K562 (cell line): ENCODE measurements around the gene NOSTRIN. TPM values are rescaled to one million over a fixed set of nuclear protein-coding genes. Genes with fewer than 3 reads are reported as not detected.

Experiments
- TGIF2 ChIP-seq: sonication (generic); formaldehyde crosslinking; IDR thresholded peaks from 2 replicates; pipeline ENCODE4 v1.8.1; 2022; ENCODE audit warnings: mild to moderate bottlenecking, missing genetic modification reagents, moderate library complexity
- ZNF408 ChIP-seq: fragments of 250-450 bp; sonication (Bioruptor Pico); IDR thresholded peaks from 2 replicates; pipeline ENCODE4 v1.4.0; 2020; ENCODE audit warnings: low read depth, mild to moderate bottlenecking, moderate library complexity
- polyA plus RNA-seq, 8 experiments: library from polyadenylated mRNA; depleted of rRNA in 4 of 8; stranded (reverse) in 5 of 8; unstranded in 3 of 8; fragments of >200 nt; fragmentation: Nextera tagmentation in 2 of 8; fragmentation: Illumina TruSeq in 1 of 8; extraction: Ambion mirVana in 2 of 8; extraction: Trizol in 1 of 8; gene quantifications; 2 replicates each; pipeline versions ENCODE4 v1.2.1 to v1.2.3, GENCODE V29; 2011 to 2014; ENCODE audit warnings: inconsistent platforms in 1 of 8, missing spikeins in 1 of 8
- total RNA-seq, 7 experiments: library from RNA; depleted of rRNA in 6 of 7; stranded (reverse); fragments of >200 nt in 6 of 7; fragmentation: Illumina TruSeq in 2 of 7; extraction: Trizol in 2 of 7; gene quantifications; 2 replicates each; pipeline versions ENCODE4 v1.2.1 to v1.2.3, GENCODE V29; 2011 to 2021; ENCODE audit warnings: low replicate concordance in 1 of 7
- TF ChIP-seq, protein P1 (sequence below): IDR thresholded peaks from 2 replicates; pipeline ENCODE4 v1.6.1; 2011; ENCODE audit warnings: borderline replicate concordance, low read depth, mild to moderate bottlenecking, moderate library complexity, low read length; ENCODE audit not compliant: insufficient read depth, poor library complexity, severe bottlenecking
- TF ChIP-seq, protein P2 (sequence below): fragments of 250-450 bp; sonication (Bioruptor Pico); IDR thresholded peaks from 2 replicates; pipeline ENCODE4 v1.5.1; 2021; ENCODE audit warnings: mild to moderate bottlenecking
- TF ChIP-seq, protein P3 (sequence below): fragments of 250-450 bp; sonication (Bioruptor Pico); IDR thresholded peaks from 2 replicates; pipeline ENCODE4 v1.4.0; 2020
- TF ChIP-seq, protein P4 (sequence below): fragments of 450-650 bp; IDR thresholded peaks from 2 replicates; pipeline ENCODE4 v1.7.1; 2018; ENCODE audit warnings: mild to moderate bottlenecking, low read depth; ENCODE audit not compliant: partially characterized antibody
- TF ChIP-seq, protein P5 (sequence below): sonication (generic); formaldehyde crosslinking; IDR thresholded peaks from 2 replicates; pipeline ENCODE4 v1.9.0; 2022; ENCODE audit warnings: mild to moderate bottlenecking, missing genetic modification reagents

The NOSTRIN gene
- total and polyA plus RNA-seq, 9 of the 15 experiments (the other 6 are each of a cell fraction or from before 2014, with no cell fraction given), result 26.7 to 82.9 (median 56.3) TPM

DNA sequence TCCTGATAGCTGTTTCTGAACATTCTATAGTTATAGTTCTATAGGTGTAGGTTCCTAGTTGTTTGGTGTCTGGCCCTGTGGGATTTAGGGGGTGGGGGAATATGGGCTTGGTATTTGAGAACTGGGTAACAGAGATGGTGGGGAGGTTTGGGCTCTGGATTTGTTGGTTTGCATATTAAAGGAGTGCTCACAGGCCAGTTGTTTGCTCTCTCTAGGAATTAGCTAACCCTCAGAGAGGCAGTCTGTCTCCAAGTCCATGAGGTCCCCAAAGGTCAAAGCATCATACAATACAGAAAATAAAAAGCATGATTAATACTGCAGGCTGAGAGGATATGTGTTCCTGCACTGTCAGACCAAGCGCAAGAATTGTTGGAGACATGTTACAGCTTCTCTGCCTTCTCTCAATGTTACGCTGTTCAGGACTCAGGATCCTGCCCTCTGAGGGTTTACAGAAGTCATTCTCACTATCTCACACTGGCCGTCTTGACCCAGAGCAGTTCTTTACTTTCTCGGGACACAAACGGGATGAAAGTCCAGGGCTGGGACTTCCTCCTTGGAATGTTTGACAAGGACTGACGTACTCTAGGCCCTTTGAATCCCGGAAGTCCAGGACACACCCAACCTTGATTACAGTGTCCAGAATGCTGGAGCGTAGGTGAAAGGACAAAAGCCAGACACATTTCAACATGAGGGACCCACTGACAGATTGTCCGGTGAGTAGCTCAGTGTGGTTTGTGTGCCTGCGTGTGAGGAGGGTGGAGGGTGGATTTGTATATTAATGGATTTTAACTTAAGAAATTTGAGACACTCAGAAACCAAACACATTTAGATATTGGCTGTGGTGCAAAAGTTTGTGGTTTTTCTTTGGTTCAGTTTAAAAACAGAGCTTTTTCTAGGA is at the start of gene NOSTRIN (continued):
- TF ChIP-seq, protein P1, sequence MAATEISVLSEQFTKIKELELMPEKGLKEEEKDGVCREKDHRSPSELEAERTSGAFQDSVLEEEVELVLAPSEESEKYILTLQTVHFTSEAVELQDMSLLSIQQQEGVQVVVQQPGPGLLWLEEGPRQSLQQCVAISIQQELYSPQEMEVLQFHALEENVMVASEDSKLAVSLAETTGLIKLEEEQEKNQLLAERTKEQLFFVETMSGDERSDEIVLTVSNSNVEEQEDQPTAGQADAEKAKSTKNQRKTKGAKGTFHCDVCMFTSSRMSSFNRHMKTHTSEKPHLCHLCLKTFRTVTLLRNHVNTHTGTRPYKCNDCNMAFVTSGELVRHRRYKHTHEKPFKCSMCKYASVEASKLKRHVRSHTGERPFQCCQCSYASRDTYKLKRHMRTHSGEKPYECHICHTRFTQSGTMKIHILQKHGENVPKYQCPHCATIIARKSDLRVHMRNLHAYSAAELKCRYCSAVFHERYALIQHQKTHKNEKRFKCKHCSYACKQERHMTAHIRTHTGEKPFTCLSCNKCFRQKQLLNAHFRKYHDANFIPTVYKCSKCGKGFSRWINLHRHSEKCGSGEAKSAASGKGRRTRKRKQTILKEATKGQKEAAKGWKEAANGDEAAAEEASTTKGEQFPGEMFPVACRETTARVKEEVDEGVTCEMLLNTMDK, result no peak
- TF ChIP-seq, protein P2, sequence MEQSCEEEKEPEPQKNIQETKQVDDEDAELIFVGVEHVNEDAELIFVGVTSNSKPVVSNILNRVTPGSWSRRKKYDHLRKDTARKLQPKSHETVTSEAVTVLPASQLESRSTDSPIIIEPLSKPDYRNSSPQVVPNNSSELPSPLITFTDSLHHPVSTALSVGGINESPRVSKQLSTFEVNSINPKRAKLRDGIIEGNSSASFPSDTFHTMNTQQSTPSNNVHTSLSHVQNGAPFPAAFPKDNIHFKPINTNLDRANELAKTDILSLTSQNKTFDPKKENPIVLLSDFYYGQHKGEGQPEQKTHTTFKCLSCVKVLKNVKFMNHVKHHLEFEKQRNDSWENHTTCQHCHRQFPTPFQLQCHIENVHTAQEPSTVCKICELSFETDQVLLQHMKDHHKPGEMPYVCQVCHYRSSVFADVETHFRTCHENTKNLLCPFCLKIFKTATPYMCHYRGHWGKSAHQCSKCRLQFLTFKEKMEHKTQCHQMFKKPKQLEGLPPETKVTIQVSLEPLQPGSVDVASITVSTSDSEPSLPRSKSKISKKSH (CRISPR knock-in tag), result no peak
- no peak for TF ChIP-seq TGIF2 (CRISPR knock-in tag)
- TF ChIP-seq, protein P3, sequence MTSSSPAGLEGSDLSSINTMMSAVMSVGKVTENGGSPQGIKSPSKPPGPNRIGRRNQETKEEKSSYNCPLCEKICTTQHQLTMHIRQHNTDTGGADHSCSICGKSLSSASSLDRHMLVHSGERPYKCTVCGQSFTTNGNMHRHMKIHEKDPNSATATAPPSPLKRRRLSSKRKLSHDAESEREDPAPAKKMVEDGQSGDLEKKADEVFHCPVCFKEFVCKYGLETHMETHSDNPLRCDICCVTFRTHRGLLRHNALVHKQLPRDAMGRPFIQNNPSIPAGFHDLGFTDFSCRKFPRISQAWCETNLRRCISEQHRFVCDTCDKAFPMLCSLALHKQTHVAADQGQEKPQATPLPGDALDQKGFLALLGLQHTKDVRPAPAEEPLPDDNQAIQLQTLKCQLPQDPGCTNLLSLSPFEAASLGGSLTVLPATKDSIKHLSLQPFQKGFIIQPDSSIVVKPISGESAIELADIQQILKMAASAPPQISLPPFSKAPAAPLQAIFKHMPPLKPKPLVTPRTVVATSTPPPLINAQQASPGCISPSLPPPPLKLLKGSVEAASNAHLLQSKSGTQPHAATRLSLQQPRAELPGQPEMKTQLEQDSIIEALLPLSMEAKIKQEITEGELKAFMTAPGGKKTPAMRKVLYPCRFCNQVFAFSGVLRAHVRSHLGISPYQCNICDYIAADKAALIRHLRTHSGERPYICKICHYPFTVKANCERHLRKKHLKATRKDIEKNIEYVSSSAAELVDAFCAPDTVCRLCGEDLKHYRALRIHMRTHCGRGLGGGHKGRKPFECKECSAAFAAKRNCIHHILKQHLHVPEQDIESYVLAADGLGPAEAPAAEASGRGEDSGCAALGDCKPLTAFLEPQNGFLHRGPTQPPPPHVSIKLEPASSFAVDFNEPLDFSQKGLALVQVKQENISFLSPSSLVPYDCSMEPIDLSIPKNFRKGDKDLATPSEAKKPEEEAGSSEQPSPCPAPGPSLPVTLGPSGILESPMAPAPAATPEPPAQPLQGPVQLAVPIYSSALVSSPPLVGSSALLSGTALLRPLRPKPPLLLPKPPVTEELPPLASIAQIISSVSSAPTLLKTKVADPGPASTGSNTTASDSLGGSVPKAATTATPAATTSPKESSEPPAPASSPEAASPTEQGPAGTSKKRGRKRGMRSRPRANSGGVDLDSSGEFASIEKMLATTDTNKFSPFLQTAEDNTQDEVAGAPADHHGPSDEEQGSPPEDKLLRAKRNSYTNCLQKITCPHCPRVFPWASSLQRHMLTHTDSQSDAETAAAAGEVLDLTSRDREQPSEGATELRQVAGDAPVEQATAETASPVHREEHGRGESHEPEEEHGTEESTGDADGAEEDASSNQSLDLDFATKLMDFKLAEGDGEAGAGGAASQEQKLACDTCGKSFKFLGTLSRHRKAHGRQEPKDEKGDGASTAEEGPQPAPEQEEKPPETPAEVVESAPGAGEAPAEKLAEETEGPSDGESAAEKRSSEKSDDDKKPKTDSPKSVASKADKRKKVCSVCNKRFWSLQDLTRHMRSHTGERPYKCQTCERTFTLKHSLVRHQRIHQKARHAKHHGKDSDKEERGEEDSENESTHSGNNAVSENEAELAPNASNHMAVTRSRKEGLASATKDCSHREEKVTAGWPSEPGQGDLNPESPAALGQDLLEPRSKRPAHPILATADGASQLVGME (CRISPR knock-in tag), result peak; percentile 15; the same call in 1 of the 2 replicates
- TF ChIP-seq, protein P4, sequence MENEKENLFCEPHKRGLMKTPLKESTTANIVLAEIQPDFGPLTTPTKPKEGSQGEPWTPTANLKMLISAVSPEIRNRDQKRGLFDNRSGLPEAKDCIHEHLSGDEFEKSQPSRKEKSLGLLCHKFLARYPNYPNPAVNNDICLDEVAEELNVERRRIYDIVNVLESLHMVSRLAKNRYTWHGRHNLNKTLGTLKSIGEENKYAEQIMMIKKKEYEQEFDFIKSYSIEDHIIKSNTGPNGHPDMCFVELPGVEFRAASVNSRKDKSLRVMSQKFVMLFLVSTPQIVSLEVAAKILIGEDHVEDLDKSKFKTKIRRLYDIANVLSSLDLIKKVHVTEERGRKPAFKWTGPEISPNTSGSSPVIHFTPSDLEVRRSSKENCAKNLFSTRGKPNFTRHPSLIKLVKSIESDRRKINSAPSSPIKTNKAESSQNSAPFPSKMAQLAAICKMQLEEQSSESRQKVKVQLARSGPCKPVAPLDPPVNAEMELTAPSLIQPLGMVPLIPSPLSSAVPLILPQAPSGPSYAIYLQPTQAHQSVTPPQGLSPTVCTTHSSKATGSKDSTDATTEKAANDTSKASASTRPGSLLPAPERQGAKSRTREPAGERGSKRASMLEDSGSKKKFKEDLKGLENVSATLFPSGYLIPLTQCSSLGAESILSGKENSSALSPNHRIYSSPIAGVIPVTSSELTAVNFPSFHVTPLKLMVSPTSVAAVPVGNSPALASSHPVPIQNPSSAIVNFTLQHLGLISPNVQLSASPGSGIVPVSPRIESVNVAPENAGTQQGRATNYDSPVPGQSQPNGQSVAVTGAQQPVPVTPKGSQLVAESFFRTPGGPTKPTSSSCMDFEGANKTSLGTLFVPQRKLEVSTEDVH, result no peak
- no peak for TF ChIP-seq ZNF408 (CRISPR knock-in tag)
- TF ChIP-seq, protein P5, sequence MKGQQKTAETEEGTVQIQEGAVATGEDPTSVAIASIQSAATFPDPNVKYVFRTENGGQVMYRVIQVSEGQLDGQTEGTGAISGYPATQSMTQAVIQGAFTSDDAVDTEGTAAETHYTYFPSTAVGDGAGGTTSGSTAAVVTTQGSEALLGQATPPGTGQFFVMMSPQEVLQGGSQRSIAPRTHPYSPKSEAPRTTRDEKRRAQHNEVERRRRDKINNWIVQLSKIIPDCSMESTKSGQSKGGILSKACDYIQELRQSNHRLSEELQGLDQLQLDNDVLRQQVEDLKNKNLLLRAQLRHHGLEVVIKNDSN (CRISPR knock-in tag), result no peak
